Left renal cortex interstitium (tissue), 4 donors: Measurements from ENCODE around the gene SIGLEC12. TPM values are rescaled to one million over a fixed set of nuclear protein-coding genes. Genes with fewer than 3 reads are reported as not detected.
"Not testable (repeated sequence)": the region's sequence is repeated elsewhere in the genome, so short reads cannot be mapped to it uniquely, and the experiment has no call there.

ENCODE experiments used
- DNase-seq, 4 donors: peaks; one replicate each; pipeline ENCODE4 v3.0.0-alpha.2; 2013; ENCODE audit warnings: low read depth in 4 of 4, low spot score in 2 of 4, missing footprints in 1 of 4
- polyA plus RNA-seq, 4 donors: library from polyadenylated mRNA; unstranded; fragments of 120-200 nt; gene quantifications; one replicate each; pipeline ENCODE4 v1.2.1, GENCODE V29; 2013; ENCODE audit not compliant: insufficient read length in 4 of 4

SIGLEC12 gene
- polyA plus RNA-seq, 4 donors, result 0.07 to 0.40 (median 0.08) TPM; not detected in 1

- no peak for DNase-seq
These were observed 15.5 kb downstream of the SIGLEC12 start for GRCh38 chr19:51485960-51486660.

GRCh38 chr19:51480590-51480989 lies 21.0 kb downstream of the SIGLEC12 start:
- DNase-seq, result peak; percentile 17 to 36 (median 22)

- no peak for DNase-seq
These were observed 21.9 kb downstream of the SIGLEC12 start for GRCh38 chr19:51479531-51480331.

- no peak for DNase-seq
These were observed 23.0 kb downstream of the SIGLEC12 start, which contains the start of gene CEACAM18 for GRCh38 chr19:51478381-51479234. CEACAM18 (plus strand) TSS chr19:51478539.

- DNase-seq, result no peak
These were observed 24.3 kb downstream of the SIGLEC12 start for GRCh38 chr19:51477344-51477743.

- no peak for DNase-seq
These were observed 25.4 kb downstream of the SIGLEC12 start for GRCh38 chr19:51476164-51476563.

- peak in 2 of 4 donors; percentile 21 to 33 for DNase-seq
These were observed 28.4 kb downstream of the SIGLEC12 start for GRCh38 chr19:51473009-51473707.

- DNase-seq, result no peak
These were observed 29.0 kb downstream of the SIGLEC12 start for GRCh38 chr19:51472607-51473006.

- no peak for DNase-seq
These were observed 30.1 kb downstream of the SIGLEC12 start for GRCh38 chr19:51471527-51471926.

- DNase-seq, result no peak
These were observed 30.6 kb downstream of the SIGLEC12 start for GRCh38 chr19:51470966-51471365.

GRCh38 chr19:51469629-51470028 lies 32.0 kb downstream of the SIGLEC12 start:
- no peak for DNase-seq

- no peak for DNase-seq
These were observed 32.4 kb downstream of the SIGLEC12 start for GRCh38 chr19:51469162-51469561.

- no peak for DNase-seq
These were observed 33.1 kb downstream of the SIGLEC12 start for GRCh38 chr19:51468545-51468920.

GRCh38 chr19:51467864-51468544 lies 33.6 kb downstream of the SIGLEC12 start:
- DNase-seq, result no peak

- no peak for DNase-seq
These were observed 34.9 kb downstream of the SIGLEC12 start for GRCh38 chr19:51466723-51467122.

- DNase-seq, result not testable (repeated sequence)
These were observed 37.5 kb downstream of the SIGLEC12 start for GRCh38 chr19:51463976-51464581.

- DNase-seq, result no peak
These were observed 38.9 kb downstream of the SIGLEC12 start for GRCh38 chr19:51462681-51463080.

GRCh38 chr19:51462276-51462675 lies 39.3 kb downstream of the SIGLEC12 start:
- no peak for DNase-seq

GRCh38 chr19:51461723-51462161 lies 39.9 kb downstream of the SIGLEC12 start:
- no peak for DNase-seq
